ENCODE data around the gene GRIK4.

The GRIK4 gene

GRCh38 chr11:120834686-120835210 lies 323.2 kb downstream of the GRIK4 start:
- TF ChIP-seq SIN3A (IDR thresholded peaks at IDR 0.05; ENCODE audit: borderline replicate concordance, insufficient read depth, low read length) (no peak), REST (IDR thresholded peaks at IDR 0.05; ENCODE audit: insufficient read depth in 1 of 2, low read depth in 2 of 2, low read length in 2 of 2) (no peak), TAF1 (IDR thresholded peaks at IDR 0.05; ENCODE audit: borderline replicate concordance, insufficient read depth, low read length) (no peak), POLR2AphosphoS5 (IDR thresholded peaks at IDR 0.05; ENCODE audit: low read depth, low read length) (no peak), FOXP2 (optimal IDR thresholded peaks at IDR 0.05; ENCODE audit: borderline replicate concordance, extremely low read depth, extremely low read length, insufficient read depth) (no peak)

DNA sequence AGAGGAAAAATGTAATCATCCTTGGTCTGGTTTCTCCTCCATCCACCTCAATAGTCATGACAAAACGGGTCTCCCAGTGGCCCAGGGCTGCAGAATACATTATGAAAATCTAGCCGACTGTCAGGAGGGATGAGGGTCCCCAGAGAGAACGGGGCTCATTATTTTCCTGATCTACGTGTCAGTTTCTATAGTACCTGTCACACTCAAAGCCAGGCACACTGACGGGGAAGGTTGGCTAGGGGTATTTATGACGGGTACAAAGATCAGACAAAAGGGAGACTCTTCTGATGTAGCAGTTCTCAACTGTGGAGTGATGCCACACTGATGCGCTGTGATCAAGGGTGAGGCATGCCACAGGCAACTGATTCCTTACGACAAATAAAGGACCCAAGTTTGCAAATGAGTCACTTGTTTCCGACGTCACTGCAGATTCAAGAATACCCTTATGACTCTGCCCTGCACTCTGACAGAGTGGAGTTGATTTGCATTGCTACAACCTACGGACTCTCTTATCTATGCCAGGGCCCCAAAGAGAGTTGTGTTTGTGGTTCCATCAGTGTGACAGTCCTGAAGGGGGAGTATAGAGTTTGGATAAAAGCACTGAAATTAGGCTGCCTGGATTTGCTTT lies 324.2 kb downstream of the GRIK4 start:
- no peak for TF ChIP-seq SIN3A (IDR thresholded peaks at IDR 0.05; ENCODE audit: borderline replicate concordance, insufficient read depth, low read length)
- TF ChIP-seq REST (IDR thresholded peaks at IDR 0.05; ENCODE audit: insufficient read depth in 1 of 2, low read depth in 2 of 2, low read length in 2 of 2): no peak
- no peak for TF ChIP-seq TAF1 (IDR thresholded peaks at IDR 0.05; ENCODE audit: borderline replicate concordance, insufficient read depth, low read length)
- no peak for TF ChIP-seq POLR2AphosphoS5 (IDR thresholded peaks at IDR 0.05; ENCODE audit: low read depth, low read length)
- TF ChIP-seq FOXP2 (optimal IDR thresholded peaks at IDR 0.05; ENCODE audit: borderline replicate concordance, extremely low read depth, extremely low read length, insufficient read depth): no peak

DNA sequence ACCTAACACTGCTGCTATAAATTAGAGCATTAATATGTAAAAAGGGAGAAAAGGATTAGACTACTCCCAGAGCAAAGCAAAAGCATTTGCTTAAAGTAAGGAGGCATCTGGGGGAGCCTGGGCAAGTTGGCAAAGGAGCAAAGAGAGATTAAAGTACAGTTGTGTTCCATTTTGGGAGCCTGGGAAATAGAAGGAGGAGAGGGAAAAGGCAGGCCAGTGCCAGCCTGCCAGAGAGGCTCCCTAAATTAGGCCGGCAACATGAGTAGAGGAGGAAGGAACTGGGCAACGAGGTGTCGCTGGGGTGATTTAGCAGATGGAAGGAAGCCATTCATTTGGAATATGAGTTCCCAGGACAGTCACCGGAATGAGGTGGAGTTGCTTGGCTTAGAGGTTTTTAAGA lies 326.1 kb downstream of the GRIK4 start:
- no peak for TF ChIP-seq TAF1 (IDR thresholded peaks at IDR 0.05; ENCODE audit: borderline replicate concordance, insufficient read depth, low read length)
- no peak for TF ChIP-seq FOXP2 (optimal IDR thresholded peaks at IDR 0.05; ENCODE audit: borderline replicate concordance, extremely low read depth, extremely low read length, insufficient read depth)
- TF ChIP-seq SIN3A (IDR thresholded peaks at IDR 0.05; ENCODE audit: borderline replicate concordance, insufficient read depth, low read length): no peak
- no peak for TF ChIP-seq POLR2AphosphoS5 (IDR thresholded peaks at IDR 0.05; ENCODE audit: low read depth, low read length)
- no peak for TF ChIP-seq REST (IDR thresholded peaks at IDR 0.05; ENCODE audit: insufficient read depth in 1 of 2, low read depth in 2 of 2, low read length in 2 of 2)

DNA sequence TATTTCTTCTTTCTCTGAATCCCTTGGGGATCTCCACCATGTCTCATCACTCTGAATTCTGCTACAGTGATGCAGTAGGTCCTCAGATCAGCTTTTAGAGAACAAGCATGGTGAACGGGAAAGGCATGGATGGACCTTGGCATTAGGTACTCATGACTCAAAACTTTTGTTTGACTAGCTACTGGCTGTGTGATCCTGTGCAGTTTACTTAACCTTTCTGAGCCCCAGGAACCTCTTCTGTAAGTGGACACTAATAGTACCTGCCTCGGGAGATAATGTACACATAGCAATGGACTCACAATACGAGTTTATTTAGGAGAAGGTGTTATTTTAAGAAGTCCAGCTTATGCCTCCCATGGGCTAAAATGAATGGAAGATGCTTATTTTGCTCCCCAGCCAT lies 327.7 kb downstream of the GRIK4 start:
- TF ChIP-seq SIN3A (IDR thresholded peaks at IDR 0.05; ENCODE audit: borderline replicate concordance, insufficient read depth, low read length) (no peak), TAF1 (IDR thresholded peaks at IDR 0.05; ENCODE audit: borderline replicate concordance, insufficient read depth, low read length) (no peak), REST (IDR thresholded peaks at IDR 0.05; ENCODE audit: insufficient read depth in 1 of 2, low read depth in 2 of 2, low read length in 2 of 2) (no peak)

Data from PFSK-1 (cell line).